Measurements from ENCODE around the gene BMP8A. TPM values are rescaled to one million over a fixed set of nuclear protein-coding genes. Genes with fewer than 3 reads are reported as not detected.

The BMP8A gene
- total RNA-seq, 2 donors from 2014 or later, result 0.35 to 0.38 TPM

GRCh38 chr1:39574646-39575045 lies 83.2 kb downstream of the BMP8A start:
- H3K27me3 Mint-ChIP-seq (ENCODE audit: low read depth), result no peaks in the 10 kb centered on the region
- ATAC-seq (replicated peaks in 1 of 2), result no peak
- no peaks in the 10 kb centered on the region for H3K9me3 Mint-ChIP-seq
- peaks cover 50% of the 10 kb centered on the region for H3K4me1 Mint-ChIP-seq (ENCODE audit: low read depth)
- no peak for DNase-seq
- peaks cover 7 to 34% of the 10 kb centered on the region in 2 donors for H3K36me3 Mint-ChIP-seq (ENCODE audit: insufficient read depth in 2 of 2)
- peak overlapping the region; percentile 95 for H3K27ac Mint-ChIP-seq
- H3K4me3 Mint-ChIP-seq, result peak overlapping the region; percentile 93 to 96

Other genes with a start within 250 kb of the BMP8A start
- 100 to 1,000 TPM; 333 to 424 TPM for gene PABPC4, start 85.2 kb downstream of the BMP8A start, total RNA-seq
- gene HEYL, start 148.0 kb downstream of the BMP8A start, total RNA-seq, result under 1 TPM; 0.32 to 0.89 TPM
- gene NT5C1A, start 180.5 kb downstream of the BMP8A start, total RNA-seq, result under 1 TPM in 1 of 2 donors, not detected in 1; 0.29 TPM
- gene HPCAL4, start 199.8 kb downstream of the BMP8A start, total RNA-seq, result under 1 TPM; 0.35 to 0.86 TPM
- gene PPIE, start 247.2 kb downstream of the BMP8A start, total RNA-seq, result 10 to 100 TPM; 47.3 to 54.6 TPM